Measurements from ENCODE around the gene BBOX1. TPM values are rescaled to one million over a fixed set of nuclear protein-coding genes. Genes with fewer than 3 reads are reported as not detected.

The BBOX1 gene
- total RNA-seq, 2 donors from 2014 or later = not detected

DNA sequence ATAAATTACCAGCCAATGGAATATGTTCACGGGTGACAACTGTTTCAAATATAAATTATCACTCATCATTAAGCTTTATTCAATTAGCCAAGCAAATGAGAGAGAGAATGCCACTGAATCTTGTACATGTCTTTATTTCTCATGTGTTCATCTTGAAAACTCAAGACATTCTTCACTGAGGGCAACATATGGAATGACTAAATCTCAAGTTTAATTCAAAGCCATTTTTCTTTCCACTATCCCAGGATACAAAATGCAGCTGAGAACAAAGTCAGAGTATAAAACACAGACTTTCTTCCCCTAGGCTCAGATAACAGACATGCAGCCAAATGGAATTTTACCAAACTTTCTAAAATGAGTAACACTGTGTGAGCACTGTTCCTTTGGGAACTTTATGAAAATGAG, 12.1 kb upstream of the BBOX1 start:
- Histone ChIP-seq H3K27me3 (no peaks in the 10 kb centered on the region), H3K4me1 (no peaks in the 10 kb centered on the region), H3K27ac (no peak overlapping the region), H3K9ac (ENCODE audit: low read depth in 2 of 2, low read length in 2 of 2) (no peak overlapping the region), H3K36me3 (no peaks in the 10 kb centered on the region), H3K4me3 (no peak overlapping the region), H3K9me3 (no peaks in the 10 kb centered on the region)
- intact Hi-C loops (cut with DNase I) = no loop called here
- DNase-seq = no peak
- TF ChIP-seq, protein P1, sequence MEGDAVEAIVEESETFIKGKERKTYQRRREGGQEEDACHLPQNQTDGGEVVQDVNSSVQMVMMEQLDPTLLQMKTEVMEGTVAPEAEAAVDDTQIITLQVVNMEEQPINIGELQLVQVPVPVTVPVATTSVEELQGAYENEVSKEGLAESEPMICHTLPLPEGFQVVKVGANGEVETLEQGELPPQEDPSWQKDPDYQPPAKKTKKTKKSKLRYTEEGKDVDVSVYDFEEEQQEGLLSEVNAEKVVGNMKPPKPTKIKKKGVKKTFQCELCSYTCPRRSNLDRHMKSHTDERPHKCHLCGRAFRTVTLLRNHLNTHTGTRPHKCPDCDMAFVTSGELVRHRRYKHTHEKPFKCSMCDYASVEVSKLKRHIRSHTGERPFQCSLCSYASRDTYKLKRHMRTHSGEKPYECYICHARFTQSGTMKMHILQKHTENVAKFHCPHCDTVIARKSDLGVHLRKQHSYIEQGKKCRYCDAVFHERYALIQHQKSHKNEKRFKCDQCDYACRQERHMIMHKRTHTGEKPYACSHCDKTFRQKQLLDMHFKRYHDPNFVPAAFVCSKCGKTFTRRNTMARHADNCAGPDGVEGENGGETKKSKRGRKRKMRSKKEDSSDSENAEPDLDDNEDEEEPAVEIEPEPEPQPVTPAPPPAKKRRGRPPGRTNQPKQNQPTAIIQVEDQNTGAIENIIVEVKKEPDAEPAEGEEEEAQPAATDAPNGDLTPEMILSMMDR (IDR thresholded peaks at IDR 0.05) = no peak

DNA sequence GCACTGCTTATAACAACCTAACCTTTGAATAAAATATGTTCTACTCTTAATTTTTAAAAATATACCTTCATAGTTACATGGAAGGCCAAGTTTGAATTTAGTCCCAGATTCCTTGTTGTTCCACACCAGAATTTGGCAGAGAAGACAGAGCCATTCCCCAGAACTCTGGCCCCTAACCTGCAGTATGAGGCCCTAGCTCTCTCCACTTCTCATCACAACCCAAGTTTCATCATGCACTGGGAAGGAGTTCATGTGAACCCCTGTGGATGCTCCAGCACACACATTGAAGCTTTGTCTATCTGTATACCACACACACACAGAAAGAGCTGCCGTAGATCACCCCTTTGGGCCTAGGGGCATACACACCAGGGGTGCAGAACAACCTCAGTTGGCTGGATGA, 10.6 kb upstream of the BBOX1 start:
- intact Hi-C loops (cut with DNase I) = no loop called here
- no peaks in the 10 kb centered on the region for H3K4me1 ChIP-seq
- H3K36me3 ChIP-seq = no peaks in the 10 kb centered on the region
- TF ChIP-seq, protein P1 (IDR thresholded peaks at IDR 0.05) = no peak
- H3K4me3 ChIP-seq = no peak overlapping the region
- DNase-seq = no peak
- H3K27ac ChIP-seq = no peak overlapping the region
- H3K9me3 ChIP-seq = no peaks in the 10 kb centered on the region
- H3K9ac ChIP-seq (ENCODE audit: low read depth in 2 of 2, low read length in 2 of 2) = no peak overlapping the region
- no peaks in the 10 kb centered on the region for H3K27me3 ChIP-seq

DNA sequence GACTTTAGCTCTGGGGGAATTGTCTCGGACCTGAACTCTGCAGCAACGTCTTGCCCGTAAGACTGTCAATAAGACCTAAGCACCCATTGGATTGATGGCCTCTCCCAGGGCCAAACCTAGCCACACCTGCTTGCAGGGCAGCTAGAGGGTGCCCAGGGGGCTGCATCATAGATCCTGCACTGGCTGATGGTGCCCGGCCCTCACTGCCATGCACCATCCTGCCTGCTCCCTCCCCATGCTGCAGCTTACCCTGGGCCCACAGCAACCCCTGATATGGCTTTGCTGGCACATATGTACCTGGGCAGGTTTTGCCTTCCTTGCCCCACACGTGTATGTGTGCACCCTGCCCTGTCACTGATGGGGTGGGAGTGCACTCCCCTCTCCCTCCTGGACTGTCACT, 8.9 kb upstream of the BBOX1 start:
- H3K27ac ChIP-seq = no peak overlapping the region
- no peak for DNase-seq
- H3K27me3 ChIP-seq = no peaks in the 10 kb centered on the region
- H3K9ac ChIP-seq (ENCODE audit: low read depth in 2 of 2, low read length in 2 of 2) = no peak overlapping the region
- H3K4me3 ChIP-seq = no peak overlapping the region
- intact Hi-C loops (cut with DNase I) = no loop called here
- TF ChIP-seq, protein P1 (IDR thresholded peaks at IDR 0.05) = no peak
- no peaks in the 10 kb centered on the region for H3K36me3 ChIP-seq
- H3K4me1 ChIP-seq = no peaks in the 10 kb centered on the region
- H3K9me3 ChIP-seq = no peaks in the 10 kb centered on the region

DNA sequence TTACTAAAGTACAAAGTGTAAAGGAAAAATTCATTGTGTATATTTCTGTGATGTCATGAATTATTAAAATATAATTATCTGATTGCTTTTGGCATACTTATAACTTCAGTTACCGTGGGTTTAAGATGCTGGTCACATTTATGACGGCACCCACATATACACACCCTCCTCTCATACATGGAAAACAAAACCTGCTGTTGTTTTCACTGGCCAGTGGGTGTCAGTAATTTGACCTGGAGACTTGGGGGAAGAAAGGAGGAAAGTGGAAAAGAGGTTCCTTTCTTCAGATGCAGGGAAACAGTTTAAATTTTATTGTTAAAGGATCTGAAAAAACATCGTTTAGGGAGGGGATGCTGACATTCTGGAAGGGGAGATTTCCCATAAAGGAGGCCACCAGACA, 742 bp upstream of the BBOX1 start:
- H3K36me3 ChIP-seq = no peaks in the 10 kb centered on the region
- TF ChIP-seq, protein P1 (IDR thresholded peaks at IDR 0.05) = no peak
- H3K4me1 ChIP-seq = no peaks in the 10 kb centered on the region
- no peak overlapping the region for H3K9ac ChIP-seq (ENCODE audit: low read depth in 2 of 2, low read length in 2 of 2)
- no peaks in the 10 kb centered on the region for H3K27me3 ChIP-seq
- H3K4me3 ChIP-seq = no peak overlapping the region
- H3K27ac ChIP-seq = no peak overlapping the region
- DNase-seq = no peak
- intact Hi-C loops (cut with DNase I) = no loop called here
- no peaks in the 10 kb centered on the region for H3K9me3 ChIP-seq

DNA sequence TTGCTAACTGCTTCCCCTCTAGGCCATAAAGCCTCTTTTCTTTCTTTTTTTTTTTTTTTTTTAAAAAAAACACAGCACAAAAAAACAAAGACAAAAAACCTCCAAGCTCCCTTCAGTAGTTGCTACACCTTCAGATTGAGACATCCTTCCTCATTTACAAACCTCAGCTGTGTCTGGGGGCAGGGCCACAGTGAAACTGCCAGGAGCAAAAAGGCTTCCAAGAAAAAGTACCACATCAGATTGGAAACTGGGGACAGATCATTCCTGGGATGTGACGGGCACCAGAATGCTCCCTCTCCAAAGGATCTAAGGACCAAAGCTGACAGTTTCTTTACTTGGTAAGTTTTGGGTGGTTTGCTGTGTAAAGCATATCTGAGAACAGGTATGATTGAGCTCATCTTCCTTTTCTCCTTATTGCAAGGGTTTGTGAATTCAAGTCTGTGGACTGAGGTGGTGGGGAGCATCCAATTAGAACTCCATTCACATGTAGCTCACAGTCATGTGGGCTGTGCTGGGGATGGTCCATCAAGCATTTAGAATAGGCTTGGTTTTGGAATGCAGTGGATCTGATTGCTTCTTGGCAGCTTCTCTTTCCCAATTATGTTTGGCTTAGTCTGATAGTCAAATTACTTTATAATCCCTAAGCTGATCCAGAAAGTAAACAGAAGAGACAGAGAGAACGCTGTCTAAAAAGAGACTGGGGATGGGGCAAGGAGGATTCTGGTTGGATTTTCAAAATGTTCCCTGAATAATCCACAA, 705 bp downstream of the BBOX1 start:
- intact Hi-C loops (cut with DNase I) = no loop called here
- no peak overlapping the region for H3K4me3 ChIP-seq
- TF ChIP-seq, protein P1 (IDR thresholded peaks at IDR 0.05) = no peak
- H3K9me3 ChIP-seq = no peaks in the 10 kb centered on the region
- no peaks in the 10 kb centered on the region for H3K4me1 ChIP-seq
- no peaks in the 10 kb centered on the region for H3K27me3 ChIP-seq
- H3K36me3 ChIP-seq = no peaks in the 10 kb centered on the region
- H3K9ac ChIP-seq (ENCODE audit: low read depth in 2 of 2, low read length in 2 of 2) = no peak overlapping the region
- DNase-seq = no peak
- no peak overlapping the region for H3K27ac ChIP-seq

Measured in colonic mucosa (tissue), 4 donors.